Activated CD4-positive, alpha-beta T cell treated with anti-CD3 and anti-CD28 coated beads, Interleukin-10, Interleukin-2, amounts not matched to agents 100 ng/mL and 50 ng/mL, durations not matched to agents 16 hours and 8 hours (primary cell): ENCODE measurements around the gene CDKN2B-AS1.
"Not testable (repeated sequence)": the region's sequence is repeated elsewhere in the genome, so short reads cannot be mapped to it uniquely, and the experiment has no call there.

ENCODE experiments used
- DNase-seq: peaks from one replicate; pipeline ENCODE4 v3.0.0-alpha.2; 2020

The CDKN2B-AS1 gene

DNA sequence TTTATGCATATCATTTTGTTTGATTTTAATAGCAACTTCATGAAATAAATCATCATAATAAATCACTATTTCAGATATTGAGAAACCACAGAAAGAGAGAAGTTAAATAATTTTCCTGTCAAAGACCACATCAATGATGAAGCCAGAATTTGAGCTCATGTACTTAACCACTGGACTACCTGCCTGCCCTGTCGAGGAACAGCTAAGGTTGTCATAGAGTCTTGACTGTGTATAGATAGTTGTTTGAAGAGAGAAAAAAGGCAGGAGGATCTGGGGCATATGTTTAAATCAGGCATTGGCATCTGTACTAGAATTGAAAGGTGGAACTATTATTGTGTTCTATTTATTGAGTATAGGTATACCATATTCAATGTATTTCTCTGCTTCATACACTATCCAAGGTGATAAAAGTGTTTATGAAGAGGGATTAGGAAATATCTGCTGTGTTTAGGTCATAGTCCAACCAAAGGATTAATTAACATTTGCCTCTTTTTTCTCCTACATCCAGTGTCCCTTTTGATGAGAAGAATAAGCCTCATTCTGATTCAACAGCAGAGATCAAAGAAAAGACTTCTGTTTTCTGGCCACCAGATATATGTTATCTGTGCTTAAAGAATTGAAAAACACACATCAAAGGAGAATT, 51.8 kb downstream of the CDKN2B-AS1 start:
- DNase-seq = no peak

DNA sequence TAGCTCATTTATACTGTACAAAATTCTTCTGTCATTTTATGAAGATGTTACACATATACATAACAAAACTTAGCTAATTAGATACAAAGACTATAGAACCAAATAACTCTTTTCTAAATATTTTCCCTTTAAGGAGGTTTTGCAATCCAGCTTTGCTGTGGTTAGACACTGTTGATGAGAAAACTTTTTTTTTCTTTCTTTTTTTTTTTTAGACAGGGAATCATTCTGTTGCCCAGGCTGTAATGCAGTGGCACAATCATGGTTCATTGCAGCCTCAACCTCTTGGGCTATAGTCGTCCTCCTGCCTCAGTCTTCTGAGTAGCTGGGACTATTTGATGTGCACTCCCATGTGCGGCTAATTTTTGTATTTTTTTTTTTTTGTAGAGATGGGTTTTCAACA, 53.0 kb downstream of the CDKN2B-AS1 start:
- no peak for DNase-seq

DNA sequence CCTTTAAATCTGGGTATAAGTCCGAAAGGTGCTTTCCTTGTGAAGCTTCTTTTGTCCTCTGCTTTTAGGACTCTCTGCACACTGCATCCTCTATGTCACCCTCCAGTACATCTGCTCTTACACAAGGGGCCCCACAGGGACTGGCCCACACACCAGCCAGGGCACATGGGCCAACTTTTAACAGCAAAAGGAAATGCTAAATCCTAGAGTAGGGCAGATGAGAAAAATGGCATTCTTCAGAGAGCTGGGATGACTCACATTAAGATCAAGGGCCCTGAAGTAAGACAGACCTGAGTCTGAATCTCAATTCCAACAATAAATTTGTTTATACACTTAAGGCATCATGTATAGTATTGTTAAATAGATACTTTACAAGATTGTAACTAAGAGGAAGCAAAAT, 54.8 kb downstream of the CDKN2B-AS1 start:
- DNase-seq = no peak

DNA sequence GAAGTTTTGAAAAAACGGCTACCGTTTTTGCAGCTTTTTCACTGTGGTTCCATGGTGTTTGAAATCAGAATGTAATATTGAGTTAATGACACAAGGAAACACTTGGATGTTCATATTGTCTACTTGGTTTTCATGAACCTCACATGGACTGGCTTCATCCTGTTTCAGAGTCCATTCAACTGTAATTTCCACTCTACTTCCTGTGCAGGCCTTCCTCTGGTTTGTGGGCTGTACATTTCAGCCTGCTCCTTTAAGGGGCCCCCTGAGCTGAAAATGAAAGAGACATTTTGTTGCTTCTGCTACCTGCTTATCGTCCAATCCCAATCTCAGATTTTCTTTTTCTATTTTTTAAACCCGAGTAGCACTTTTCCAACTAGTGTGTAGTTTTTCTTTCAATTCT, 56.3 kb downstream of the CDKN2B-AS1 start:
- peak; percentile 34 for DNase-seq

DNA sequence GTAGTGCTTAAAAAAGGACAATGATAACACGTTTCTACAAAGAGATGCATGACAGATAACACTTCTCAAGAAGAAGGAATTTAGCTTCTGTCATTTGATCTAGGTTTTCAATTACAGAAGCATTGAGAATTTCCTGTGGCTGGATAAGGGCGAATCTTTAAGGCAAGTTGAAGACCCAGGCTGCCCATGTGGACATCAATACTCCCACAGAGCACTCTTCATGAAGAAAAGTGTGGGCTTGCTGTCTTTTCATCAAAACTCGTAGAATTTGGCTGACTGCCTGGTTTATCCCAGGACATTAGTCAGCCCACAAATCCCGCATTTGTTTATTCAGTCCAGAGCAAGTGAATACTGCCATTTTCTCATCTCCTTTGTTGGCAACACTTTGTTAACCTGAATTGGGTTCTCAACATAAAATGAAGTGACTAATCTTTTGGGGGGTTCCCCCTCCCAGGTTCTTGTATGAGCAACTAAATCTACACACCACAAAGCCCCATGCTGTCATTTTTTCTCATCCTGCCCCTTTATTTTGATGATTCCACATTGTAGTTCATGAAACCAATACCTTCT, 57.9 kb downstream of the CDKN2B-AS1 start:
- DNase-seq = peak; percentile 68

DNA sequence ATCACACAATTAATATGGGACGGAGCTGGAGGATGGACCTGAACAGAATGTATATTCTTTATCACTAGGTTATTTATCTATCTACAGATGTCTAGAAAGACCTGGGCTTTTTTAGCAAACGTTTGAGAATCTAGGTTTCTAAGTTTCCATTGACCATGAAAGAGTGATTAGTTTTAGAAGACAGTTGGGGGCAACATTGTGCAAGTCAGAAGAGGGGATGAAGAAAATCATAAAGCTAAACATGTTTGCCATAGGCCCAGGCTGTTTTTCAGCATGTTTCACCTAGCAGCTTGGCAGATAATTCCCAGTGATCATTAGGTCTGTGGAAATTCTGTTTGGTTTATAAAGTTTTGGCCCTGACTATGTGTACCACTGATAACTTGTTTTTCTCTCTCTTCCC, 58.6 kb downstream of the CDKN2B-AS1 start:
- no peak for DNase-seq

DNA sequence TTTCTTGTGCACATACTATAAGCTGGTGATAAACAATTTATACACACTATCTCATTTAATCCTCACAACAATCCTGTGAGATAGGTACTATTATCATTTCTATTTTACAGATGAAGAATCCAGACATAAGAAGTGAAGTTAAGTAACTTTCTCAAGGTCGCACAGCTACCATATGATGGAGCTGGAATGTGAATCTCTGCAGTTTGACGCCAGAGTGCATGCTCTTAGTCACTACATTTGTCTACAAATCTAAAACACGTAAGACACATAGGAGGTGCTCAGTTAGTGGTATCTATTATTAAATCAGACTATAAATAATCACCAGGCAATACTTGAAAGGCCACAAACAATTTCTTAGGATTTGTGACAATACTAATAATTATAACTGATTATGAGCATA, 59.5 kb downstream of the CDKN2B-AS1 start:
- no peak for DNase-seq

DNA sequence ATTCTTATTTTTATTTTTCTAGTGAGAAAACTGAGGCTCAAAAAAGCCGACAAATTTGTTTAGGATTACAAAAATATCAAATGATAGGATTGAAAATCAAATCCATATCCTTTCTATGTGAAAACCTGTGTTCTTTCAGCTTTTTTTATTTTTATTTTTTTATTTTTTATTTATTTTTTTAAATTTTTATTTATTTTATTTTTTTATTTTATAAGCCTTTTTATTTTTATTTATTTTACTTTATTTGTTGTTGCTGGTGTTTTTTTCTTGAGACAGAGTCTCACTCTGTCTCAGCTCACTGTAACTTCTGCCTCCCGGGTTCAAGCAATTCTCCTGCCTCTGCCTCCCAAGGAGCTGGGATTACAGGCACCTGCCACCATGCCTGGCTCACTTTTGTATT, 59.9 kb downstream of the CDKN2B-AS1 start:
- no peak for DNase-seq

DNA sequence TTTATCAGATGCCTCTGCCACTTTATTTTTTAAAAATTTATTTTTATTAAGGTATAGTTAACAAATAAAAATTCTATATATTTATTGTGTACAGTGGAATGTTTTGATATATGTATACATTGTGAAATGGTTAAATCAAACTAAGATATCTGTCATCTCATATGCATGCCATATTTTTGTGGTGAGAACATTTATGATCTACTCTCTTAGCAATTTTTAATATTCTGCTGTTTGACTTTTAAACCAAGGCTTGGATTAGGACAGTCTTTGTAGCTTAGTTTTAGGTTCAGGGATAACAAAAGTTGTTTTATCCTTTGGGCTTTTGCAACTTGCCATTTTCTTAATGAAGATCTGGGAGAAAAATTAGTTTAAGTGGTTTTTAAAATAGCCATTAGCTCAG, 60.5 kb downstream of the CDKN2B-AS1 start:
- no peak for DNase-seq

DNA sequence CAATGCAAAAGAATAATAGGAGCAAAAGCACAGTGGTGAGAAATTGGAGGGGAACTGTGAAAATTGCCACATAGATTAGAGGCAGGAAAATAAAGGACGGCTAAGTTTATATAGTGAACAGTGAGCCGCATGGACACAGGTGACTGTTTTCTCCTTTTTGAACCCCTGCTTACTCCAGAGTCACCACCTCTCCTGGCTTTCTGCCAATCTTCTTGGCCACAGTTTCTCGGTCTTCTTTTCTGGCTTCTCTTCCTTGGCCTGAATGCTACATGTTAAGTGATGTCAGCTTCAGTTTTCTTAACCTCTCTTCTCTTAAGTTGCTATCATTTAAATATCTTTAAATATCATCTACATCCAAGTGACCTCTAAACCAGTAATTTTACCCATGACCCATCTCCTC, 61.8 kb downstream of the CDKN2B-AS1 start:
- DNase-seq = no peak

DNA sequence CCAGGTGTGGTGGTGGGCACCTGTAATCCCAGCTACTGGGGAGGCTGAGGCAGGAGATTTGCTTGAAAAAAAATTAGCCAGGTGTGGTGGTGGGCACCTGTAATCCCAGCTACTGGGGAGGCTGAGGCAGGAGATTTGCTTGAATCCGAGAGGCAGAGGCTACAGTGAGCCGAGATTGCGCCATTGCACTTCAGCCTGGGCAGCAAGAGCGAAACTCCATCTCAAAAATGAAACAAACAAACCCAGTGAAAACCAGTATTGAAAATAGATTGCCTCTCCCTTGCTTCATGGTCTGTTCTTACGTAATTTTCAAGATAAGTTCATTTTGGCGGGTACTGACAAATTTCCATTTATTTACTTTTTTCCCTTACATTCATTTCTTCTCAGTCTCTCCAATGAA, 63.4 kb downstream of the CDKN2B-AS1 start:
- DNase-seq = not testable (repeated sequence)

DNA sequence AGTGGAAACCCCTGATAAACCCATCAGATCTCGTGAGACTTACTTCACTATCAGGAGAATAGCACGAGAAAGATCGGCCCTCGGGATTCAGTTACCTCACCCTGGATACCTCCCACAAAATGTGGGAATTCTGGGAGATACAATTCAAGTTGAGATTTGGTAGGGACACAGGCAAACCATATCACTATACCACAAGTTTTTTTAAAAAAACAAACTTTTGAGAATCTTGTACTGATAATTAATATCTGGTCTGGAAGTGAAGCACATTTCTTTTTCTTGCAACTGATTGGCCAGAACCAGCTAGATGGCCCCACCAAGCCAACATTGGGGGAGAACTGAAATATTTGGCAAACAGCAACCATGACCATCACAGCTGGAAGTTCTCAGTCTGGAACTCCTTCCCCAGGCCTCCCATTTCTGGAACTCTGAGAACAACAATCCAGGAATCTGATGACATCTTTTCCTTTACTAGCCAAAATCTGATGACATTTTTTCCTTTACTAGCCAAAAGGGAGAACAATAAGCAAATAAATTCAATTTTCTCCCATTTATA, 66.3 kb downstream of the CDKN2B-AS1 start:
- no peak for DNase-seq

DNA sequence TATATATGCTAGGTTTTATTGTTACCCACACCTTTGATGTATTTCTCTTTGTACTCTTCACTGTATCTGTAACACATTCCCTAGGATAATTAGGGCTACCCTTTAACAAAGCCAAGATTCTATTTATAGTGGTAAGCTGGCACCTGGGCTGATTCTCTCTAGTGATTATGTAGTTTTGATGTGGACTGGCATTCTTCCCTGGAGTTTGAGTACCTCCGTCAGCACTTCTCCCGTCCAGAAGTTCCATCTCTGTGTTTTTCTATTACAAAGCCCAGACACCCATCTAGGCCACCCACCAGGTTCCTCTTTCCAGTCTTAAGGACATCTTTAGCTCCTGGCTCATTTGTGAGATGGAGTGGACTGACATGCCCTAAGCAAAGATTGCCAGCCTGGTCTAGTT, 70.4 kb downstream of the CDKN2B-AS1 start:
- DNase-seq = no peak

DNA sequence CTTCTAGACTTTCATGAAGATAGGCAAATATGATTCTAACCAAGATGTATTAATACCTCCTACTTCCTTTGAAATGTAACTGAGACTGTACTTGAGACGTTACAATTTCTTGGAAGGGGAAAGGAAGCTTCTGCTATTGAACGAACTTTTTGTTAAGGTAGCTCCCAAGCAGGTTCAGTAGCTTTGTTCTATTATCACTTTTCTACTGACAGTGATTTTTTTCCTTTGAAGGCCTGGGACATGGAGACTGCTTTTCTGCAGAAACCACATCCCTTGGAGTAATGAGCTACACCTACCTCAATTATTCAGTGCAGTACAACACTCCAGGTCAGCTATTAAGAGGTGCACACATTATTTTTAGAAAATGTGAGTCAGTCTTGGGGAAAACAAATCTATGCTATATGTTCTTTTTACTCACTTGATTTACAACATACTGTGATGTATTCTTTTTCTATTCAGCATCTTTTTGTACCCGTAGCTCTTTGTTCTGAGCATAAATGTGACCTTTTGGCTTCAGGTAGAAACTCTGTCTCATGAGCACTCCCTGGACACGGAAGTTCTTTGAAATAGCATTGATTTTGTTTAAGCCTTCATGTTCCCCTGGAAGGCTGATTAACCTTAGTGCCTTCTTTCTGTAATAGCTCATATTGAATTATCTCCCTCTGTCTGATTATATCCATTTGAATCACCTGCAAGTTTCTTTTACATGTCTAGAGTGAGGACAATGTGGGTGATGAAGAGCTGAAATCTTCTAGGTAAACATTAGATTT, 71.0 kb downstream of the CDKN2B-AS1 start:
- DNase-seq = no peak

DNA sequence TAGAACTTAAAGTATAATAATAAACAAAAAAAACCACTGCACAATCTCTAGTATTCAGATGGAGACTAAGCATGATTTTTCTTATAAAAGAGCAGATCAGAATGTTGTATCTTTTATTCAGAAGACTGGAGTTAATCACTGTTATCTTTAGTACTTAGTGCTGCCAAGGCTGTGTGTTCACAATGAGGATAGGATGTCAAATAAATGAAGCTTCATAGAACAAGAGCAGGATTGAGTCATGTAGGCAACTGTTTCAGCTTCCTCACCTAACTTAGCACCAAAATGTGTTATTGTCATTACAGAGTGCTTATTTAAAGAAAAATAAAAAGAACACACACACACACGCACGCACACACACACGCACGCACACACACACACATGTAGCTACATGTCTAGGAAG, 72.6 kb downstream of the CDKN2B-AS1 start:
- DNase-seq = no peak

DNA sequence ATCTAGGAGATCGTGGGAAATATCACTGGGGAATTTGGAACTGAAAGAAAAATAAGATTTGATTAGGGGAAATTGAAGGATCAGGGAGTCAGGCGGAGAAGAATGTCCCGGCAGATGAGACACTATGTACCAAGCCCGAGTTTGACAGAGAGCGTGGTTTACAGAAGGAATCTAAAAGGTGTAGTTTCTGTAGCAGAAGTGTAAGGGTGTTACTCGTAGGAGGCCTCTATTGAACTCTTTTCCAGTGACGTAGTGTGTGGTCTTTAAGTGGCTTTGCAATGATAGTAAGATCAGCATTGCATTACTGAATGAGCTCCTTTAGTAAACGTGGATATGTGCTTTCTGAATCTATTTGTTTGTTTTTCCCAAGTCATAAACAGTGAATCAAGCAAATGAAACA, 73.8 kb downstream of the CDKN2B-AS1 start:
- DNase-seq = no peak

DNA sequence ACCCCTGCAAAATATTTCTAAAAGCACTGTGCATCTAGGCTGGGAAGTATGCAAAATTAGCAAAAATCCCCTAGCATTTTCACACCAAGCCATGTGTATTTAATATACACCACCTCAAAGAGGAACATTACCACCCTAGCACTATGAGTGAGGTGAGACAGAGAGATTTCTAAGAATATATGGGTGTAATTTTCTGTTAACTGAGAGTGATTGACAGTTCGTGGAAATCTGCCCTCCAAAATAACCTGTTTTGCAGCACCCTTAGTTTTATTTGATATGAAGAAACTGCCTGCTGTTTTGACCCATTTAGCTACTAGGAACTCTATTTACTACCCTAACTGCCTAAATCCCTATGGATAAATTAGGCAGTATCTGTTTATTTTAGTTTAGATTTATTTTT, 78.8 kb downstream of the CDKN2B-AS1 start:
- peak; percentile 20 for DNase-seq

DNA sequence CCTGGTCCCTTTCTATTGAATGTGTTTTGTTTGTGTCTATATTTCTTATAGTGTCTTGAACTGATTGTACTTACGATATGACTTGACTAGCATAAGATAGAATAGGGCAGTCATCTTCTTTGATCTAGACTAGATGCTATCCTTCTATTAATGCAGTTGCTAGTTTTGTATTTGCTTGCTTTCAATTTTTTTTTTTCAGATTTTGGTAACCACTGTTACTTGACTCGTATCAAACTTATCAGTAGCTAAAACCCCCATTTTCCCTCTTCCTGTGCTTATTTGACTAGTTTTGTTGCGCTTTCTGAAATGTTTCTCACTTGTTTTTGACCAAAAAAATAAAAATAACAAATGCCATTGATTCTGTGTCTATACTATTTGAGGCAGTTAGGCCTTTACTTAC, 83.5 kb downstream of the CDKN2B-AS1 start:
- DNase-seq = no peak

DNA sequence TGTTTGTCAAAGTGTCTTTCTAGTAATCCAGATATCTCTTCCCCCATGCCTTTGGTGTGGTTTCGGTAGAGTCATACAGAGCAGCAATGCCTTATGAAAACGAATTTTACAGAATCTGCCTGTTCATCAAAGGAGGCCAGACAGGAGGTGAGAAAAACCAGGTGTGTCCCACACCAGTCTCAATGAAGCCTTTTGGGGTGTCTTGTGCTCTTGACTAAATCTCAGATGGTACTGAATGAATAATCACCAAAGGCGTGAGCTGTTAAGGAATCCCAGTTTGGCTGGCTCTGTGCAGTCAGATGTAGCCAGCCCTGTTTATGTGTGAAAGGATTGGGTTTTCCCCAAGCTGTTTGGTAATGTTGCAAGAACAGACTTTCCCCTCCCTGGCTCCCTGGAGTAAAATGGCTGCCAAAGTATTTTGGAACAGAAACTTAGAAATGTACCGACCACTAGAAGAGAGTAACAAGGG, 85.3 kb downstream of the CDKN2B-AS1 start:
- peak; percentile 94 for DNase-seq

DNA sequence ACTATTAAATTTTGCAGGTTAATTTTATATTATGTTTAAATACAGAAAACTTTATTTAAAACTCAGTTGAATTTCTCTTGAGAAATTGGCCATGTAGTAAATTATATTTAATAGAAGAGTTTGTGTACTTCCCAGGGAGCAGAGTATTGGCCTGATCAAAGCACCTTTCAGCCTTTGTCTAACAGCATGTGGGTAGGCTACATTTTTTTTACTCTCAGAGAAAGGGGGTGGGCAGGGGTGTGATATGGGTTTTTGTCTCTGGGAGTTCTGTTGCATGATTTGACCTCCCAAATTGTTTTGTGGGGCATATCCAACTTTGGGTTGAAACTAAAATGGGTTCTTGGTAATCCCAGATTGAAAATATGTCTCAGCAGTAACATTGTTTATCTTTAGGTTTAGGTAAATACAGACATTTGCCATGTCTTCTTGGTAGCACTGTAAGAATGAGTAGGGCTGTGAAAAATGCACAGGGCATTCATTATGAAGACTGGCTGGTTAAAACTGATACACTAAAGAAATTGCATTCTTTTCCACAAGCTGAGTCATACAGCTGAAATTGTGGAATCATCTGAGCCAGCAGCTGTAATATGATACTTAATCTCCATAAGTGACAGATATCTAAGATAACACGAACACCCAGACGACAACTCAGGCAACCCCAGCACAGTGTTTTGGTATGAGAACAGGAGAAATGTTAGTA, 89.9 kb downstream of the CDKN2B-AS1 start:
- no peak for DNase-seq

DNA sequence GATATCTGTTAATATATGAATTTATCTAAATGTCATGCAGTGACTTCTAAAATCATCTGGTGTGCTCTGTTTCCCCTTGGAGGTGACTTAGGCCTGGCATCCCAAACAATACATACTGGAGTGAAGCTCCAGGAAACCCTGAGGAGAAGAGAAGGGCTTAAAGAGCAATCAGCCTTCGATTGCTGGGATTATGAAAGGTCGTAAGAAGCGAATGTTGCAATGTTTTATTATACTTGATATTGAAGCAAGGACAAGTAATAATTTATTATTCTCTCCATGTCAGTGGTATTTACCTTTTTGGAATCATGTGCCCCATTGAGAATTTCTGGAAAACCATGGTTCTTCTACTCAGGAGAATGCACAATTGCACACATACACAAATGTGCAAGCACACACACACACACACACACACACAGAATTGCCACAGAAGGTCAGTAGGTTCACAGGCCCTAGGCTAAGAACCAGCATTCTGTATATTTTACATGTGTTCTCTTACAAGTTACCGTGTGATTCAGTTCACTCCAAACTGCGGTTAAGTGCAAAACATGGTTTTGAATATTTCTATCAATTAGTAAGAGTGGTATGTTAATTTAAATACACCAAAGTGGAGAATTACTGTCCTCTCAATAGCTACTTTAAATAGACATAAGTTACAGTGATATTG, 93.6 kb downstream of the CDKN2B-AS1 start:
- no peak for DNase-seq

DNA sequence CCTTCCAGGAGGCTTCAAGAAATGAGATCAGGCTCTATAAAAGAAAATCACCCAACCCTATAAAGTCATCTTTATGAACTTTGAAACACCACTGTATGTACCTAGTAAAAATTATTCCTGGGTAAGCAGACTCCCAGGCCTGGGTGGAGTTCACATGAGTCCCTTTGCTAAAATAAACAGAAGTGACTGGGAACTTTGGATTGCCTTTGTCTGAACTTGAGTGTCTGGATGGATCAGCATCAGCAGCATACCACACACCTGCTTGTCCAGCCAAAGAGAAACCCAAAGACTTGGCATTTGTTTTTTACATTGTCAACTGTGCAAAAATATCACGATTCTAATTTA, 94.1 kb downstream of the CDKN2B-AS1 start:
- DNase-seq = no peak

DNA sequence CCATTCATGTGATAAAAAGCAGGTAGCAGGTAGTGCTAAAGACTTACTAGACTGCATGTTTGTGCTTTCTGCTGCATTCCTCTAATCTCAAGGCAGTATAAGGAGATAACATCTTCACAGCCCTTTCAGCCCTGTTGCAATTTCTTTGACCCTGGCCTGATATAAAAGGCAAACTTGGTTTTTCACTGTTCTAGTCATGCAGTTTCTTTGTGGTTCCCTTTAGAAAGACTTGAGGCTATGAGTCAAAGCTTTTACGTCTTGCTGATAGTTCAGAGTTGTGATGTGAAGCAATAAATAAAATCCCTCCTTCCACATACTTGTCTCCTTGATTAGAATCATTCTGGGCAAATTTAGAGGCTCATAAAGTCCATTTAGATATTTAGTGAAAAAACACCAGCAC, 103.1 kb downstream of the CDKN2B-AS1 start:
- DNase-seq = peak; percentile 68
